Uterus (tissue), 4 donors: ENCODE data around the gene SART3. TPM values are rescaled to one million over a fixed set of nuclear protein-coding genes. Genes with fewer than 3 reads are reported as not detected.
"Not testable (repeated sequence)": the region's sequence is repeated elsewhere in the genome, so short reads cannot be mapped to it uniquely, and the experiment has no call there.

Experiments
- DNase-seq, 2 donors: peaks; one replicate each; pipeline ENCODE4 v3.0.0-alpha.2; 2019 to 2020
- H3K27ac ChIP-seq, 2 donors: fragments of 200-600 bp; sonication (generic); 1 replicate in 1 of 2; 2 replicates in 1 of 2; pipeline ENCODE4 v1.5.1; 2016 to 2018
- H3K27me3 ChIP-seq, 2 donors: fragments of 200-600 bp; sonication (generic); one replicate each; pipeline ENCODE4 v1.5.1; 2018 to 2019; ENCODE audit warnings: control low read depth in 1 of 2
- H3K36me3 ChIP-seq, 2 donors: fragments of 200-600 bp; sonication (generic); one replicate each; pipeline ENCODE4 v1.5.1; 2019; ENCODE audit warnings: control low read depth in 1 of 2
- H3K4me1 ChIP-seq, 2 donors: fragments of 200-600 bp; sonication (generic); one replicate each; pipeline ENCODE4 v1.5.1; 2018 to 2019; ENCODE audit warnings: control low read depth in 1 of 2
- H3K4me3 ChIP-seq, 2 donors: fragments of 200-600 bp; sonication (generic); 1 replicate in 1 of 2; 2 replicates in 1 of 2; pipeline ENCODE4 v1.5.1; 2018 to 2019; ENCODE audit warnings: mild to moderate bottlenecking in 1 of 2
- H3K9me3 ChIP-seq, 2 donors: fragments of 200-600 bp; sonication (generic); one replicate each; pipeline ENCODE4 v1.5.1; 2019; ENCODE audit warnings: control low read depth in 1 of 2
- CTCF ChIP-seq, 4 experiments: fragments of 200-600 bp in 2 of 4; fragments of 450-650 bp in 2 of 4; sonication (generic) in 2 of 4; IDR thresholded peaks; one replicate each; pipeline ENCODE4 v1.5.1; 2016 to 2019; ENCODE audit warnings: antibody characterized with exemption in 4 of 4, mild to moderate bottlenecking in 2 of 4, moderate library complexity in 1 of 4
- POLR2A ChIP-seq, 2 donors: fragments of 450-650 bp; IDR thresholded peaks; one replicate each; pipeline ENCODE4 v1.6.1; 2016; ENCODE audit warnings: antibody characterized with exemption in 2 of 2, mild to moderate bottlenecking in 1 of 2, moderate library complexity in 1 of 2
- intact Hi-C: fragments of 100-400 bp; cut with DNase I; formaldehyde crosslinking; loops from one replicate; pipeline ENCODE4 v1.15.1; 2023; ENCODE audit warnings: low total_unique reads
- total RNA-seq, 4 donors: library from RNA; depleted of rRNA in 3 of 4; stranded (reverse); fragments of >200 nt in 3 of 4; gene quantifications; one replicate each; pipeline versions ENCODE4 v1.1.0 to v1.2.4, GENCODE V29; 2014 to 2023
- donor health status: DM: yes; HTN: yes; CAD: no.

SART3 gene
- total RNA-seq, 4 donors from 2014 or later = 16.2 to 86.1 (median 55.7) TPM

DNA sequence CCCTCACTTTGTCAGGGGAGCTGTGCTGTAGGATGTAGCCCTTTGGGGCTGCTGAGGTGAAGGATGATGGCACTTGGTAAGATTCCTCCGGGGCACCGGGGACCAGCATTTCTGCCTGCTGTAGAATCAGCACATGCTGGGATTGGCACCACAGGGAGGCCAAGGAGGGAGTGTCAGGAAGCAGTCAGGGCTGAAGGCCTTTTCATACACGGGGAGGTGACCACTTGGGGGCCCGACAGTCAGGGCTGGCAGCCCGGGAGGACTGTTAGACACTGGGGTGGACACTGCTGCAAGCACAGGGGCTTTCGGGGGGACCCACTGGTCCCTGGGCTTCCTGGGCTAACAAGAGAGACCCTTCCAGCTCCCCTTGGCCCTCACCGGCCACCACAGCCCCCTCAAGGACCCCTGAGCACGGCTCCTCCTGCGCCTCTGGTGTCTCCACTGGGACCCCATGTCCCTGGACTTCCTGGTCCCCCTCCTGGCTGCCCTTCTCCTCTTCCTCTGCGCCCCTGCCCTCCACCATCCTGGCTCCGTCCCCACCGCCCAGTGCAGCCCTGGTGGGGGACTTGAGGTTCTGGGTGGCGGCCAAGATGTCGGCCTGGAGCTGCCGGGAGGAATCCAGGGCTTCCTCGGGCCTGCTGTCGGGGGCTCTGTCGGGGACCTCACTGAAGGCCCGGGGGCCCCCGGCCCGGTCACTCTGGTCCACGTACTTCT, 30.5 kb upstream of the SART3 start:
- Histone ChIP-seq H3K4me1 (no peaks in the 10 kb centered on the region), H3K36me3 (no peaks in the 10 kb centered on the region), H3K27ac (no peak overlapping the region), H3K9me3 (no peaks in the 10 kb centered on the region), H3K4me3 (no peak overlapping the region), H3K27me3 (no peaks in the 10 kb centered on the region)
- TF ChIP-seq CTCF (IDR thresholded peaks at IDR 0.05) (no peak), POLR2A (IDR thresholded peaks at IDR 0.05) (no peak)
- DNase-seq = no peak
- intact Hi-C loops = no loop called here

- H3K36me3 ChIP-seq, DNase-seq, H3K4me3 ChIP-seq, H3K9me3 ChIP-seq, H3K27me3 ChIP-seq, H3K4me1 ChIP-seq, intact Hi-C loops, H3K27ac ChIP-seq: not testable (repeated sequence)
These were observed 29.5 kb upstream of the SART3 start for GRCh38 chr12:108590463-108590862.

GRCh38 chr12:108589840-108590229, 28.9 kb upstream of the SART3 start:
- peak overlapping the region in 1 of 2 donors; percentile 10 for H3K27ac ChIP-seq
- no peak overlapping the region for H3K4me3 ChIP-seq
- DNase-seq = no peak
- H3K36me3 ChIP-seq = no peaks in the 10 kb centered on the region
- H3K27me3 ChIP-seq = no peaks in the 10 kb centered on the region
- intact Hi-C loops = no loop called here
- no peaks in the 10 kb centered on the region for H3K4me1 ChIP-seq
- TF ChIP-seq CTCF (IDR thresholded peaks at IDR 0.05) (no peak), POLR2A (IDR thresholded peaks at IDR 0.05) (no peak)
- no peaks in the 10 kb centered on the region for H3K9me3 ChIP-seq

DNA sequence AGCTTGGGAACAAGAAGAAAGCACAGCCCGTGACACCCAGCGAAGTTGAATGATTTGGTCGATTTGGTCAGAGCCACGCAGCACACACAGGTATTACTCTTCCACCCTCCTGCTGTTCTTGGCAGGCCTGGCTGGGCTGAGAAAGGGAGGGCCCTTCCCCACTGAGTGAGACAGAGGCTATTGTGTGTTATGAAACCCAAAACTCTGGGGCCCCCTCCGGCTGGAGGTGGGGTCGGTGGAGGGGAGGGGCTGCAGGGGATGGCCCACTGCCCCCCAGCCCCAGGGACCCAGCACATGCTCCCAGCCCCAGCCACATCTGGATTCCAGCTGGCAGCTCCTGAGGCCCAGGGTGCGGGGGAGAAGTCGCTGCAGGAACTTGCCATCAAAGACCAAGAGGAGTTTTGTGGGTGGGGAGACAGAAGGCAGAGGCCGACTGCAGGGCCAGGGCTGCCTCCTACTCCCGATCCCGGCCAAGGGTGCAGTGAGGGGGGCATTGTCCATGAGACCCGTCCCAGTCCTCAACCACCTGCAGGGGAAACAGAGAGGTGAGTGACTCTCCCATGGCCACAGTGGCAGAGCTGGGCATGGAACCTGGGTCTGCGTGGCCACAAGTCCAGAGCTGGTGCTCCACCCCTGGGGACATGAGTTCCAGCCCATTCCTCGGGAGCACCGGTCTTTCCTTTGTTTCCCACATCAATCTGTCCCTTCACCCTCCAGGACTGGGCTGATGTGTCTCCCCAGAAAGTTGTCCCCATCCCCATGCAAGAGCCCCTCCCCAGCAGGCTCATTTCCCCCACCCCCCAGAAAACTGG, 28.3 kb upstream of the SART3 start:
- Histone ChIP-seq H3K4me3 (no peak overlapping the region), H3K27me3 (no peaks in the 10 kb centered on the region), H3K4me1 (no peaks in the 10 kb centered on the region), H3K27ac (peak overlapping the region; percentile 33), H3K9me3 (no peaks in the 10 kb centered on the region), H3K36me3 (no peaks in the 10 kb centered on the region)
- intact Hi-C loops = no loop called here
- peak in 1 of 2 donors; percentile 58 for DNase-seq
- TF ChIP-seq CTCF (IDR thresholded peaks at IDR 0.05) (no peak), POLR2A (IDR thresholded peaks at IDR 0.05) (no peak)

DNA sequence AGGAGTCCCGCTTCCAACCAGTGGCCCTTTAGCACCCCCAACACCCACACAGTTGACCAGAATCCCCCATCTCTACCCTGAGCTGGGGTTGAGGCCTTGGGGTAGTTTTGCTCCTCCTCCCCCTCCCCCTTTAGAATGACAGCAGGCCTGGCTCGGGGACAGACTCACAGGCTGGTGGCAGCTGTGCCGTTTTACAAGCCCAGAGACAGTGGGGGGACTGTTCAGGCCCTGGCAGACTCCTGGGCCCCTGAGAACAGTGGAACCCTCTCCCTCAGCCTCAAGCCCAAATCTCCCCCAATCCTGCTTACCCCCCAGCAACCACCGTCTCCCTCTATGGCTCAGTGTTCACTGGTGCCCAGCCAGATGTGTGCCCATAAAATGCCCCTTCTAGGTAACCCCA, 26.9 kb upstream of the SART3 start:
- Histone ChIP-seq H3K9me3 (no peaks in the 10 kb centered on the region), H3K27me3 (no peaks in the 10 kb centered on the region), H3K4me1 (no peaks in the 10 kb centered on the region), H3K27ac (no peak overlapping the region), H3K36me3 (no peaks in the 10 kb centered on the region), H3K4me3 (no peak overlapping the region)
- TF ChIP-seq POLR2A (IDR thresholded peaks at IDR 0.05) (no peak), CTCF (IDR thresholded peaks at IDR 0.05) (no peak)
- intact Hi-C loops = no loop called here
- no peak for DNase-seq
